NCI-H187 (cell line): ENCODE results near the gene RGMA.

Experiments
- DNase-seq, 2 experiments: peaks; one replicate each; lab custom pipeline; 2025; lab: John Stamatoyannopoulos, UW

Gene RGMA

GRCh38 chr15:93017526-93017925, 71.5 kb downstream of the RGMA start:
- DNase-seq = no peak

GRCh38 chr15:93012786-93013185, 76.2 kb downstream of the RGMA start:
- DNase-seq = no peak

GRCh38 chr15:93007994-93008393, 81.0 kb downstream of the RGMA start:
- no peak for DNase-seq

GRCh38 chr15:93005133-93005532, 83.9 kb downstream of the RGMA start:
- DNase-seq = no peak

GRCh38 chr15:93001881-93002280, 87.1 kb downstream of the RGMA start:
- no peak for DNase-seq

GRCh38 chr15:93001156-93001555, 87.9 kb downstream of the RGMA start:
- DNase-seq = no peak

GRCh38 chr15:92997821-92998220, 91.2 kb downstream of the RGMA start:
- DNase-seq = no peak

GRCh38 chr15:92992720-92993119, 96.3 kb downstream of the RGMA start:
- DNase-seq = no peak

GRCh38 chr15:92990031-92990430, 99.0 kb downstream of the RGMA start:
- no peak for DNase-seq

GRCh38 chr15:92989470-92989869, 99.5 kb downstream of the RGMA start:
- no peak for DNase-seq
